ENCODE results near the gene ALPK3.

GRCh38 chr15:84828086-84828908, 11.1 kb downstream of the ALPK3 start:
- TF ChIP-seq ELF4 (IDR thresholded peaks at IDR 0.05) (no peak), FOXK2 (IDR thresholded peaks at IDR 0.05) (no peak), CTBP1 (IDR thresholded peaks at IDR 0.05; ENCODE audit: borderline replicate concordance) (no peak), NFRKB (IDR thresholded peaks at IDR 0.05) (no peak)
